WTC11 (cell line): ENCODE results near the gene IFIT1.

ENCODE experiments used
- ESRRA ChIP-seq: sonication (generic); formaldehyde crosslinking; IDR thresholded peaks from 2 replicates; pipeline ENCODE4 v1.8.1; 2022; ENCODE audit warnings: mild to moderate bottlenecking, missing genetic modification reagents, borderline replicate concordance
- JUN ChIP-seq: sonication (generic); formaldehyde crosslinking; IDR thresholded peaks from 2 replicates; pipeline ENCODE4 v1.8.0; 2023; ENCODE audit warnings: mild to moderate bottlenecking, missing genetic modification reagents
- NFATC4 ChIP-seq: fragments of 250-450 bp; sonication (Bioruptor Pico); IDR thresholded peaks from 2 replicates; pipeline ENCODE4 v1.9.0; 2021; ENCODE audit warnings: mild to moderate bottlenecking
- TF ChIP-seq, protein P1 (sequence below): fragments of 200-600 bp; IDR thresholded peaks from 2 replicates; pipeline ENCODE4 v1.8.0; 2022; ENCODE audit warnings: antibody characterized with exemption
- TF ChIP-seq, protein P2 (sequence below): sonication (generic); formaldehyde crosslinking; IDR thresholded peaks from 2 replicates; pipeline ENCODE4 v1.8.0; 2023; ENCODE audit warnings: mild to moderate bottlenecking, missing genetic modification reagents
- TF ChIP-seq, protein P3 (sequence below): sonication (generic); formaldehyde crosslinking; IDR thresholded peaks from 2 replicates; pipeline ENCODE4 v1.8.0; 2022; ENCODE audit warnings: mild to moderate bottlenecking, missing genetic modification reagents
- TF ChIP-seq, protein P4 (sequence below): sonication (generic); formaldehyde crosslinking; IDR thresholded peaks from 2 replicates; pipeline ENCODE4 v1.8.1; 2023; ENCODE audit warnings: mild to moderate bottlenecking, missing genetic modification reagents
- TF ChIP-seq, protein P5 (sequence below): sonication (generic); formaldehyde crosslinking; IDR thresholded peaks from 2 replicates; pipeline ENCODE4 v1.8.0; 2022; ENCODE audit warnings: mild to moderate bottlenecking, missing genetic modification reagents
- TF ChIP-seq, protein P6 (sequence below): sonication (generic); formaldehyde crosslinking; IDR thresholded peaks from 2 replicates; pipeline ENCODE4 v1.8.1; 2023; ENCODE audit warnings: mild to moderate bottlenecking, missing genetic modification reagents, moderate library complexity
- TF ChIP-seq, protein P7 (sequence below): fragments of 250-450 bp; sonication (Bioruptor Pico); IDR thresholded peaks from 2 replicates; pipeline ENCODE4 v2.1.2; 2022; ENCODE audit warnings: mild to moderate bottlenecking, moderate library complexity

DNA sequence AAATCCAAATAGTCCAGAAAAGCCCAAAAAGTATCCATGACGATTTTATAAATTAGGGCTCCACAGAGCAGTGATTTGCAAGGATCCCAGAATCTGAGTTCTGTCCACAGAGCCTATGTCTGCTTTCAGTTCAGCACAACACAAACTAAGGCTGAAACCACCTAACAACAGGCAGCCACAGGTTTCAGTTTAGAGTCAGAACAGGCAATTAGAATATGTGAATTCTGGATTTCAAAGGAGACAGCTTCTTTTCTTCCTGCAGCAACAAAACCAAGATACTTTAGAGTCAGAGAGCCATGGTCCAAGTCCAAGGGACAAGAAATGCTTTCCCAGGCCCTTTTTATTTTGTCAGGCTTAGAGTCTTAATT, 41.0 kb upstream of the IFIT1 start:
- TF ChIP-seq, protein P1, sequence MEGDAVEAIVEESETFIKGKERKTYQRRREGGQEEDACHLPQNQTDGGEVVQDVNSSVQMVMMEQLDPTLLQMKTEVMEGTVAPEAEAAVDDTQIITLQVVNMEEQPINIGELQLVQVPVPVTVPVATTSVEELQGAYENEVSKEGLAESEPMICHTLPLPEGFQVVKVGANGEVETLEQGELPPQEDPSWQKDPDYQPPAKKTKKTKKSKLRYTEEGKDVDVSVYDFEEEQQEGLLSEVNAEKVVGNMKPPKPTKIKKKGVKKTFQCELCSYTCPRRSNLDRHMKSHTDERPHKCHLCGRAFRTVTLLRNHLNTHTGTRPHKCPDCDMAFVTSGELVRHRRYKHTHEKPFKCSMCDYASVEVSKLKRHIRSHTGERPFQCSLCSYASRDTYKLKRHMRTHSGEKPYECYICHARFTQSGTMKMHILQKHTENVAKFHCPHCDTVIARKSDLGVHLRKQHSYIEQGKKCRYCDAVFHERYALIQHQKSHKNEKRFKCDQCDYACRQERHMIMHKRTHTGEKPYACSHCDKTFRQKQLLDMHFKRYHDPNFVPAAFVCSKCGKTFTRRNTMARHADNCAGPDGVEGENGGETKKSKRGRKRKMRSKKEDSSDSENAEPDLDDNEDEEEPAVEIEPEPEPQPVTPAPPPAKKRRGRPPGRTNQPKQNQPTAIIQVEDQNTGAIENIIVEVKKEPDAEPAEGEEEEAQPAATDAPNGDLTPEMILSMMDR = no peak
- TF ChIP-seq ESRRA (no peak), NFATC4 (no peak), JUN (CRISPR knock-in tag) (no peak)
- TF ChIP-seq, protein P2, sequence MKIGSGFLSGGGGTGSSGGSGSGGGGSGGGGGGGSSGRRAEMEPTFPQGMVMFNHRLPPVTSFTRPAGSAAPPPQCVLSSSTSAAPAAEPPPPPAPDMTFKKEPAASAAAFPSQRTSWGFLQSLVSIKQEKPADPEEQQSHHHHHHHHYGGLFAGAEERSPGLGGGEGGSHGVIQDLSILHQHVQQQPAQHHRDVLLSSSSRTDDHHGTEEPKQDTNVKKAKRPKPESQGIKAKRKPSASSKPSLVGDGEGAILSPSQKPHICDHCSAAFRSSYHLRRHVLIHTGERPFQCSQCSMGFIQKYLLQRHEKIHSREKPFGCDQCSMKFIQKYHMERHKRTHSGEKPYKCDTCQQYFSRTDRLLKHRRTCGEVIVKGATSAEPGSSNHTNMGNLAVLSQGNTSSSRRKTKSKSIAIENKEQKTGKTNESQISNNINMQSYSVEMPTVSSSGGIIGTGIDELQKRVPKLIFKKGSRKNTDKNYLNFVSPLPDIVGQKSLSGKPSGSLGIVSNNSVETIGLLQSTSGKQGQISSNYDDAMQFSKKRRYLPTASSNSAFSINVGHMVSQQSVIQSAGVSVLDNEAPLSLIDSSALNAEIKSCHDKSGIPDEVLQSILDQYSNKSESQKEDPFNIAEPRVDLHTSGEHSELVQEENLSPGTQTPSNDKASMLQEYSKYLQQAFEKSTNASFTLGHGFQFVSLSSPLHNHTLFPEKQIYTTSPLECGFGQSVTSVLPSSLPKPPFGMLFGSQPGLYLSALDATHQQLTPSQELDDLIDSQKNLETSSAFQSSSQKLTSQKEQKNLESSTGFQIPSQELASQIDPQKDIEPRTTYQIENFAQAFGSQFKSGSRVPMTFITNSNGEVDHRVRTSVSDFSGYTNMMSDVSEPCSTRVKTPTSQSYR (CRISPR knock-in tag) = no peak
- TF ChIP-seq, protein P3, sequence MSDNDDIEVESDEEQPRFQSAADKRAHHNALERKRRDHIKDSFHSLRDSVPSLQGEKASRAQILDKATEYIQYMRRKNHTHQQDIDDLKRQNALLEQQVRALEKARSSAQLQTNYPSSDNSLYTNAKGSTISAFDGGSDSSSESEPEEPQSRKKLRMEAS (CRISPR knock-in tag) = no peak
- TF ChIP-seq, protein P4, sequence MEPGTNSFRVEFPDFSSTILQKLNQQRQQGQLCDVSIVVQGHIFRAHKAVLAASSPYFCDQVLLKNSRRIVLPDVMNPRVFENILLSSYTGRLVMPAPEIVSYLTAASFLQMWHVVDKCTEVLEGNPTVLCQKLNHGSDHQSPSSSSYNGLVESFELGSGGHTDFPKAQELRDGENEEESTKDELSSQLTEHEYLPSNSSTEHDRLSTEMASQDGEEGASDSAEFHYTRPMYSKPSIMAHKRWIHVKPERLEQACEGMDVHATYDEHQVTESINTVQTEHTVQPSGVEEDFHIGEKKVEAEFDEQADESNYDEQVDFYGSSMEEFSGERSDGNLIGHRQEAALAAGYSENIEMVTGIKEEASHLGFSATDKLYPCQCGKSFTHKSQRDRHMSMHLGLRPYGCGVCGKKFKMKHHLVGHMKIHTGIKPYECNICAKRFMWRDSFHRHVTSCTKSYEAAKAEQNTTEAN = no peak
- TF ChIP-seq, protein P5, sequence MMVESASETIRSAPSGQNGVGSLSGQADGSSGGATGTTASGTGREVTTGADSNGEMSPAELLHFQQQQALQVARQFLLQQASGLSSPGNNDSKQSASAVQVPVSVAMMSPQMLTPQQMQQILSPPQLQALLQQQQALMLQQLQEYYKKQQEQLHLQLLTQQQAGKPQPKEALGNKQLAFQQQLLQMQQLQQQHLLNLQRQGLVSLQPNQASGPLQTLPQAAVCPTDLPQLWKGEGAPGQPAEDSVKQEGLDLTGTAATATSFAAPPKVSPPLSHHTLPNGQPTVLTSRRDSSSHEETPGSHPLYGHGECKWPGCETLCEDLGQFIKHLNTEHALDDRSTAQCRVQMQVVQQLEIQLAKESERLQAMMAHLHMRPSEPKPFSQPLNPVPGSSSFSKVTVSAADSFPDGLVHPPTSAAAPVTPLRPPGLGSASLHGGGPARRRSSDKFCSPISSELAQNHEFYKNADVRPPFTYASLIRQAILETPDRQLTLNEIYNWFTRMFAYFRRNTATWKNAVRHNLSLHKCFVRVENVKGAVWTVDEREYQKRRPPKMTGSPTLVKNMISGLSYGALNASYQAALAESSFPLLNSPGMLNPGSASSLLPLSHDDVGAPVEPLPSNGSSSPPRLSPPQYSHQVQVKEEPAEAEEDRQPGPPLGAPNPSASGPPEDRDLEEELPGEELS (CRISPR knock-in tag) = no peak
- TF ChIP-seq, protein P6, sequence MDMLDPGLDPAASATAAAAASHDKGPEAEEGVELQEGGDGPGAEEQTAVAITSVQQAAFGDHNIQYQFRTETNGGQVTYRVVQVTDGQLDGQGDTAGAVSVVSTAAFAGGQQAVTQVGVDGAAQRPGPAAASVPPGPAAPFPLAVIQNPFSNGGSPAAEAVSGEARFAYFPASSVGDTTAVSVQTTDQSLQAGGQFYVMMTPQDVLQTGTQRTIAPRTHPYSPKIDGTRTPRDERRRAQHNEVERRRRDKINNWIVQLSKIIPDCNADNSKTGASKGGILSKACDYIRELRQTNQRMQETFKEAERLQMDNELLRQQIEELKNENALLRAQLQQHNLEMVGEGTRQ (CRISPR knock-in tag) = no peak
- TF ChIP-seq, protein P7, sequence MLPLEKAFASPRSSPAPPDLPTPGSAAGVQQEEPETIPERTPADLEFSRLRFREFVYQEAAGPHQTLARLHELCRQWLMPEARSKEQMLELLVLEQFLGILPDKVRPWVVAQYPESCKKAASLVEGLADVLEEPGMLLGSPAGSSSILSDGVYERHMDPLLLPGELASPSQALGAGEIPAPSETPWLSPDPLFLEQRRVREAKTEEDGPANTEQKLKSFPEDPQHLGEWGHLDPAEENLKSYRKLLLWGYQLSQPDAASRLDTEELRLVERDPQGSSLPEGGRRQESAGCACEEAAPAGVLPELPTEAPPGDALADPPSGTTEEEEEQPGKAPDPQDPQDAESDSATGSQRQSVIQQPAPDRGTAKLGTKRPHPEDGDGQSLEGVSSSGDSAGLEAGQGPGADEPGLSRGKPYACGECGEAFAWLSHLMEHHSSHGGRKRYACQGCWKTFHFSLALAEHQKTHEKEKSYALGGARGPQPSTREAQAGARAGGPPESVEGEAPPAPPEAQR (CRISPR knock-in tag) = no peak
